Keratinocyte (primary cell): Measurements from ENCODE around the gene GOLGA8R. TPM values are rescaled to one million over a fixed set of nuclear protein-coding genes. Genes with fewer than 3 reads are reported as not detected.
"Not testable (repeated sequence)": the region's sequence is repeated elsewhere in the genome, so short reads cannot be mapped to it uniquely, and the experiment has no call there.

Experiments used
- DNase-seq: peaks from one replicate; pipeline ENCODE4 v3.0.0-alpha.2; 2011; ENCODE audit warnings: low read depth, missing footprints, low spot score
- FAIRE-seq: peaks from 2 replicates; lab custom pipeline; 2011; peaks lifted over from hg19 to GRCh38; lab: Jason Lieb, UNC
- H2AFZ ChIP-seq: 2 replicates; pipeline ENCODE4 v1.6.0; 2012; ENCODE audit warnings: low read length, control low read depth, inconsistent platforms; ENCODE audit not compliant: control insufficient read depth
- H3K27ac ChIP-seq: 2 replicates; pipeline ENCODE4 v1.5.1; 2011; ENCODE audit warnings: low read length; ENCODE audit not compliant: control insufficient read depth, insufficient read depth
- H3K27me3 ChIP-seq: 3 replicates; pipeline ENCODE4 v1.6.0; 2011; ENCODE audit warnings: low read length; ENCODE audit not compliant: control insufficient read depth, insufficient read depth; ENCODE audit errors: extremely low read depth
- H3K36me3 ChIP-seq, 2 experiments: 2 replicates in 1 of 2; 3 replicates in 1 of 2; pipeline ENCODE4 v1.5.1; 2011; ENCODE audit warnings: low read length in 2 of 2, mild to moderate bottlenecking in 1 of 2; ENCODE audit not compliant: control insufficient read depth in 2 of 2, insufficient read depth in 2 of 2; ENCODE audit errors: extremely low read depth in 1 of 2
- H3K4me1 ChIP-seq: 3 replicates; pipeline ENCODE4 v1.5.1; 2011; ENCODE audit warnings: low read length; ENCODE audit not compliant: control insufficient read depth, insufficient read depth; ENCODE audit errors: extremely low read depth
- H3K4me2 ChIP-seq: 3 replicates; pipeline ENCODE4 v1.6.0; 2011; ENCODE audit warnings: low read depth, low read length; ENCODE audit not compliant: control insufficient read depth, insufficient read depth; ENCODE audit errors: extremely low read depth
- H3K4me3 ChIP-seq, 3 experiments: fragments of 200-600 bp in 1 of 3; sonication (generic) in 1 of 3; 2 replicates in 2 of 3; 3 replicates in 1 of 3; pipeline ENCODE4 v1.5.1; 2011 to 2016; ENCODE audit warnings: low read length in 3 of 3, mild to moderate bottlenecking in 3 of 3, control low read depth in 2 of 3, inconsistent platforms in 1 of 3, low read depth in 1 of 3, mixed read lengths in 1 of 3, mixed run types in 1 of 3, moderate library complexity in 1 of 3; ENCODE audit not compliant: control insufficient read depth in 2 of 3, insufficient read depth in 2 of 3; ENCODE audit errors: extremely low read depth in 1 of 3
- H3K79me2 ChIP-seq: 2 replicates; pipeline ENCODE4 v1.6.0; 2012; ENCODE audit warnings: low read length; ENCODE audit not compliant: control insufficient read depth, insufficient read depth
- H3K9ac ChIP-seq: 3 replicates; pipeline ENCODE4 v1.6.0; 2011; ENCODE audit warnings: low read length; ENCODE audit not compliant: control insufficient read depth, insufficient read depth; ENCODE audit errors: extremely low read depth
- H3K9me1 ChIP-seq: 3 replicates; pipeline ENCODE4 v1.6.0; 2011; ENCODE audit warnings: low read length; ENCODE audit not compliant: control insufficient read depth, insufficient read depth; ENCODE audit errors: extremely low read depth
- H3K9me3 ChIP-seq: 2 replicates; pipeline ENCODE4 v1.5.1; 2012; ENCODE audit warnings: low read depth, low read length; ENCODE audit not compliant: control insufficient read depth
- H4K20me1 ChIP-seq: 3 replicates; pipeline ENCODE4 v1.6.0; 2011; ENCODE audit warnings: low read length; ENCODE audit not compliant: control insufficient read depth, insufficient read depth; ENCODE audit errors: extremely low read depth
- dilution Hi-C: fragments of 300-500 bp; cut with MboI; formaldehyde crosslinking; loops from one replicate; pipeline ENCODE4 v1.7.0; 2020; ENCODE audit warnings: low sequenced_read_pairs; ENCODE audit not compliant: extremely low pct_ligation_motif_present
- polyA plus RNA-seq, 5 experiments: library from polyadenylated mRNA; depleted of rRNA in 3 of 5; stranded (reverse) in 3 of 5; stranded (forward) in 1 of 5; unstranded in 1 of 5; fragments of >200 nt; gene quantifications; 1 replicate in 1 of 5; 2 replicates in 3 of 5; 3 replicates in 1 of 5; pipeline versions ENCODE4 v1.2.1 to v1.2.3, GENCODE V29; 2011 to 2012; ENCODE audit warnings: missing spikeins in 2 of 5, low read depth in 1 of 5, low replicate concordance in 1 of 5
- small RNA-seq, 3 experiments: library from RNA; depleted of rRNA; stranded (forward); fragments of <200 nt; gene quantifications; one replicate each; pipeline ENCODE3, GENCODE V24; 2012; ENCODE audit warnings: low read depth in 3 of 3, low replicate concordance in 1 of 3; ENCODE audit not compliant: insufficient read length in 3 of 3

GOLGA8R gene
- polyA plus RNA-seq, 1 donor (not counting 4 experiments of a cell fraction or from before 2014, with no cell fraction given) = 0.20 TPM

DNA sequence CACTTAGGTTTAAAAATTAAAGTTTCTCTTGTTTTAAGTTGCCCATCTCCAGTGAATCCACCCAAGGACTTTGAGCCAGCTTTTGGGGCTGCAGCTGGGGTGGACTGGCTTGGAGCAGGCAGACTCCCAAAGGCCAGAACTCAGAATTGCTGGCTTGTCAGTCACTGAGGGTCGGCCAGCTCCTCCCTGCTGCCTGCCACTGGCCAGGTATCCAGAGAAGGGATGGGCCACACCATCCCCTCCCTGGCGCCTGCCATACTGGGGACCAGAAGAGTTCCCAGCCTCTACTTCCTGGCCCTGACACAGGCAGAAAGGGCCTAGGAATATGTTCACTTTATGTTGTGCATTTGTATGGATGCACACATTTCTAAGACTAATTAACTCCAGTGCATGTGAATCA, 53.1 kb downstream of the GOLGA8R start:
- H3K27ac ChIP-seq, H4K20me1 ChIP-seq, H3K4me3 ChIP-seq, H2AFZ ChIP-seq, H3K9me1 ChIP-seq, H3K4me1 ChIP-seq, H3K36me3 ChIP-seq, H3K79me2 ChIP-seq, dilution Hi-C loops, H3K27me3 ChIP-seq, H3K4me2 ChIP-seq, FAIRE-seq, H3K9ac ChIP-seq, H3K9me3 ChIP-seq, DNase-seq: not testable (repeated sequence)

DNA sequence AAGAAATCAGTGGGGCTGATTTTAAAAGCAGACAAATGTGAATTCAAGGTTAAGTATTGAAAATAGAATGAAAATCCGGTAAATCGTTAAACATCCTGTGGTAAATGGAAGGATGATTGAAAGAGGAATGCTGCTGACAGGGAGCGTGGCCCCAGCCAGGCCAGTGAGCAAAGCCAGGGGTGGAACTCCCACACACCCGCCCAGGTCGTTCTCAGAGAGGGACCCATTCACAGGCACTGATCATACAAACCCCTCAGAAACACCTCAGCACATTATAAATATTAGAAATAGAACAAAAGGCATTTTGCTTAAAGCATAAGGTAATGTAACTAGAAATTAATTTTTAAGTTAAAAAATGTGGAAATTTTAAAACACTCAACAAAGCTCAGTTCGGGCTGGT, 59.0 kb downstream of the GOLGA8R start:
- H3K79me2 ChIP-seq, H3K4me3 ChIP-seq, H3K9me3 ChIP-seq, H3K27ac ChIP-seq, dilution Hi-C loops, H3K4me1 ChIP-seq, H3K9me1 ChIP-seq, H3K4me2 ChIP-seq, H2AFZ ChIP-seq, H3K27me3 ChIP-seq, H3K36me3 ChIP-seq, H3K9ac ChIP-seq, H4K20me1 ChIP-seq, DNase-seq, FAIRE-seq: not testable (repeated sequence)

Small RNAs within 50 kb of the gene (small RNA-seq; reads per million reads assigned to genes)
- gene AC019322.2 (0 reads per million in 3 experiments), gene RF00019 (0 reads per million in 3 experiments), gene RF00096 (0 reads per million in 3 experiments), gene RN7SL196P (0 reads per million in 3 experiments)

Other genes starting within 250 kb of the GOLGA8R start
- 0.03 to 0.22 TPM (median 0.20 TPM) in 3 replicates for gene CHRFAM7A, start 20.7 kb downstream of the GOLGA8R start, polyA plus RNA-seq
- gene GOLGA8Q, start 137.8 kb upstream of the GOLGA8R start, polyA plus RNA-seq = 0.03 to 0.15 TPM in 2 of 3 replicates, not detected in the other
- 0.03 TPM in 1 of 3 replicates, not detected in the others for gene GOLGA8H, start 189.8 kb upstream of the GOLGA8R start, polyA plus RNA-seq